GM12873 (cell line): ENCODE results near the gene GAK.

Experiments used
- CTCF ChIP-seq: IDR thresholded peaks from 2 replicates; pipeline ENCODE4 v1.5.1; 2012; ENCODE audit warnings: low read depth, mild to moderate bottlenecking, moderate library complexity, low read length, control low read depth; ENCODE audit not compliant: insufficient read depth; ENCODE audit errors: missing control alignments

GAK gene

GRCh38 chr4:960636-961350 is 28.7 kb upstream of the GAK start:
- no peak for TF ChIP-seq CTCF

- TF ChIP-seq CTCF: no peak
Observed at GRCh38 chr4:960140-960635, 28.1 kb upstream of the GAK start.

- no peak for TF ChIP-seq CTCF
Observed at GRCh38 chr4:959338-960139, 27.4 kb upstream of the GAK start.

GRCh38 chr4:958696-959337 is 26.7 kb upstream of the GAK start:
- no peak for TF ChIP-seq CTCF

- TF ChIP-seq CTCF: no peak
Observed at GRCh38 chr4:958314-958665, 26.2 kb upstream of the GAK start.

- TF ChIP-seq CTCF: no peak
Observed at GRCh38 chr4:957581-958313, 25.6 kb upstream of the GAK start.
